Parietal lobe (tissue), 1 donor: ENCODE results near the gene BIN2. TPM values are rescaled to one million over a fixed set of nuclear protein-coding genes. Genes with fewer than 3 reads are reported as not detected.

Experiments used
- total RNA-seq: library from RNA; depleted of rRNA; stranded (reverse); fragments of >200 nt; gene quantifications from one replicate; pipeline ENCODE4 v1.2.3, GENCODE V29; 2014

BIN2 gene
- total RNA-seq, result 0.63 TPM

GRCh38 chr12:51323966-51324895 lies at the start of gene BIN2:
BIN2 (minus strand) TSS chr12:51324174; CDS start chr12:51324102, 72 bp downstream.

GRCh38 chr12:51346581-51346980 lies 22.6 kb upstream of the BIN2 start, which contains the start of gene CELA1:
CELA1 (minus strand) TSS chr12:51346679; CDS start chr12:51346638, 41 bp downstream.

GRCh38 chr12:51270067-51270950 lies 53.7 kb downstream of the BIN2 start, which contains the start of gene SMAGP:
SMAGP (minus strand) TSS chr12:51270415; CDS start chr12:51269278, 1,137 bp downstream.

GRCh38 chr12:51238510-51239334 lies 85.3 kb downstream of the BIN2 start, which contains the start of gene DAZAP2:
DAZAP2 (plus strand) TSS chr12:51238826; CDS start chr12:51238908, 82 bp downstream.

Other genes with a start within 250 kb of the BIN2 start
- 97.0 TPM for gene CSRNP2, start 240.6 kb downstream of the BIN2 start, total RNA-seq
- gene TFCP2, start 151.0 kb downstream of the BIN2 start, total RNA-seq, result 23.8 TPM
- 31.9 TPM for gene POU6F1, start 106.1 kb downstream of the BIN2 start, total RNA-seq
- 80.1 TPM for gene DAZAP2, start 85.3 kb downstream of the BIN2 start, total RNA-seq
- 1.6 TPM for gene SMAGP, start 53.8 kb downstream of the BIN2 start, total RNA-seq
- not detected for gene CELA1, start 22.5 kb upstream of the BIN2 start, total RNA-seq
- not detected for gene GALNT6, start 67.2 kb upstream of the BIN2 start, total RNA-seq
- 66.7 TPM for gene SLC4A8, start 100.7 kb upstream of the BIN2 start, total RNA-seq